HL-60/S4 treated with retinoic acid at 250 ng/mL for 4 days and 3 days (cell line): ENCODE results near the gene EFNA2.

Experiments
- in situ Hi-C: fragments of 300-500 bp; cut with MboI; formaldehyde crosslinking; loops from 2 replicates; pipeline ENCODE4 v1.7.0; 2022; ENCODE audit warnings: low sequenced_read_pairs

Gene EFNA2

DNA sequence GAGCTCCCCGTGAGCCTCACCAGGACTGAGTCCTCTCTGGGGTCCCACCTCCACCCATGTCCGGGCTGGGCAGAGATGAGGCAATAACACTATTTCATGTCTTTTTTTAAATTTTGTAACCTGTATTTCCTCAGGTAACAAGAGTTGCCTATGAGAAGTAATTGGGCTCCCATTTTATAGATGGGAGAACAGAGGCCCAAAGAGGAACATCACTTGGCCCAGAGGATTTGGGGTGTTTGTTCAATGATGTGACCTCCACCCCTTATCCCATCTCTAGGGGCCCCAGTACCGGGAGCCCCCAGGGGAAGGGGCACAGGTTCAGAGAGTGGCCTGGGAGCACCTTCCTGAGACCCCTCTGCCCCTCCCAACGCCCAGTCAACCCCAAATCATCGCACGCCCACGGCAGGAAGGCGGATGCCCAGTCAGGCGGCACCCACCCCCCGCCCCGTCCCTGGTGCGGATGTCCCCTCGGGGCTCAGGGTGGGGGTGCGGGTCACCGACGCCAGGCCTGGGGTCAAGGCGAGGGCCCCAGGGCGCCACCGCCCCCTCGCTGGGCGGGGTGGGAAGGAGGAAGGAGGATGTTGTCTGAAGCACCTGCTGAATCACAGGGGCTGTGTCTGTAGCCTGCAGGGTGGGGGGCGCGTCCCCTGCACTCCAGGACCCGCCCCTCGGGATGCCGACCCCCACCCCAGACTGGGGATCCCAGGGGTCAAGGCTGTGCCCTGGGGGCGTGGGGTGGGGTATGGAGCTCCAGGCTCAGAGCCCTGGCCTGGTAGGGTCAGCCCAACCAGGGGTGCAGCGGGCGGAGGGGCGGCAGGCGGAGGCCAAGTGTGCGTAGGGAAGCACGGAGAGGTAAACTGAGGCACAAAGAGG lies 25.6 kb upstream of the EFNA2 start:
- in situ Hi-C loops, result no loop called here

DNA sequence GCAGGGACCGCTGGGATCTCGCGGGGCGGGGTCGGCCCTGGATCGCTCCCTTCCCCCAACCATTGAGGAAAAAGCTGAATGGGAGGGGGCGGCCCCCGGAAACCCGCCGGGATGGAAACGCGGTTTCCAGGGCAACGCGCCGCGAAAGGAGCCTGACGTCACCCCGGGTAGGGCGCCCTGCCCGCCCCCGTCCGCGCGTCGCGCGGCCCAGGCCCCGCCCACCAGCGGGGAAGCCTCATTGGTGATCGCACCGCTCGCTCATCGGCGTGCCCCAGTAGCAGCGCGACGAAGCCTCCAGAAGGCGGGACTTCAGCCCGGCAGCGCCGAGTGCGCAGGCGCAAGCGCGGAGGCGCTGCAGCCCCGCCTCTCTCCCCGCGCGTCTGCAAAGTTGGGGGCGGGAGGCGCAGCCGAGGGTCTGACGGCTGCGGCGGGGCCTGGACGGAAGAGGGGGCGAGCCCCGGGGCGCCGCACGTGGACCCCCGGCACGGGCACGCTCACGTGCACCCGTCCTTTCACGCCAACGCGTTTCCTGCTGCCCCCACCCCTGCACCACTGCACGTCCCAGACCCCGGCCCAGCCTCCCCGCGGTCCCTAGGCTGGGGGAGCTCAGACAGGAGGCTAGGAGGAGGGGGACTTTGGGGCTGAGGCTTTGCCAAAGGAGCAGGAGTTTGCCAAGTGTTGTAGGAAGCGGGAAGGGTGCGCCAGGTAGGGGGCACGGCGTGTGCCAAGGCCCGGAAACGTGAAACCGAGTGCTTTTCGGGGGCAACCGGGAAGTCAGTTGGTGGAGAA lies 24.7 kb upstream of the EFNA2 start:
- in situ Hi-C loops, result no loop called here

DNA sequence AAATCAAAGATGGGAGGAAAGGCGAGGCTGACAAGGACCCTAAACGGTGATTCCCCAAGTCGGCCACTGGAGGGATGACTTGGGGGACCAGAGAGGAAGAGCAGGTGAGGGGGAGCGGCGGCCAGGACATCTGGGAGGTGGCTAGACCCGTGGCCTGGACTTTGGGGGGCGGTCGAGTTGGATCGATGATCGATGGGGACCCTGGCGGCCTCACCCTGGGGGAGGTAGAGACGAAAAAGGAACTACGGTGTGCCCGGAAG lies 24.2 kb upstream of the EFNA2 start:
- in situ Hi-C loops, result no loop called here

DNA sequence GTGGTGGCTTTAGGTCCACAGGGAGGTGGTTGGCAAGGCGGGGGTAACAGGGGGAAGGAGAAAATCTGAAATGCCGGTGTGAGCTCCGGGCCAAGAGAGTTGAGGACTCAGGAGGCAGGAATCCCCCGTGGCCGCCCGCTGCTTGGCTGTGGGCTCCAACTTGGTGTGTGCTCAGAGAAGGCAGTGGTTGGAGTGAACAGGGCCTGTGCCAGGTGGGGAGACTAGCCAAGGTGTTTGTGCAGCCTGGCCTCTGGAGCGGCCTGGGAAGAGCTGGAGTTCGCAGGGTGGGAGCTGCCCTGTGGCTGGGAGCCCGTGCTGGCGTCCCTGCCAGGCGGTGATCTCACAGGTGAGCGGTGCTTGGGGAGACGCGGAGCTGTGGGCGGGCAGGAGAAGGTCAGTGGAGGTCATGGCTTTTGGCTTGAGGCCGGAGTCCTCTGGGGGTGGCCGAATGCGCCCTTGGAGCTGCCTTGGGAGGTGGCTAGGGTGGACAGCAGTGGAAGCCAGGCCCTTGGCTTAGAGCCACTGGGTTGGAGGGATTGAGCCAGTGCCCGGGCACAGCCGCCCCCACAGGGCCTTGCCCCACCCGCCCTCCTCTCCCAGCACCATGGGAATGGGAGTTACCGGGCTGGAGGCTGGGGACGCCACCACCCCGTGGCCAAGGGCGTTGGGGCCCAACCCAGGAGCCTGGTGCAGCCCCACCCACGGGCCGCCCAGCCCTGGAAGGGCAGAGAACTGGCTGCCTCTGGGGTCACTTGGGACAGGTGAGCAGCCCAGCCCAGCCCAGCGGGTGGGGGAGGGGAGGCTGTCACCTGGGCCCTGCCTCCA lies 23.7 kb upstream of the EFNA2 start:
- in situ Hi-C loops, result no loop called here

DNA sequence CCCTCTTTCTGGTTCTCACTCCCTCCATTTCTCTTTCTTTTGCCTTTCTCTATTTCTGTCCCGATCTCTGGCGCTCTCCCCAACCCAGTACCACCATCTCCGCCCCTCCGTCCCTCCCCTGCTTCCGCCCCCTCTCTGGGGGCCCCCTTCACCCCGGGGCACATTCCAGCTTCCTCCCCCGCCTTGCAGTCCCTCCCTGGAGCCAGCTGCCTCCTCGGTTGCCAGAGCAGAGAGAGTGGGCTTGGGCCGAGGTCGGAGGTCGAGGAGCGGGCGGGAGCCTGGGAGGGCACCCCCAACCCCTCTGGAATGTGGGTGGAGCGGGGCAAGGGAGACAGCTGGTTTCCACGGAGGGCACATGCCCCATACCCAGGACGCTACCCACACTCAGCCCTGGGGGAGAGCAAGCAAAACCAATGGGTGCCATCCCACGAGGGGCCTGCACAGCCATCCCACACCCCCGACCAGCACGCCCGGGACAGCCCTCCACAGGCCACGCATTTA lies 23.0 kb upstream of the EFNA2 start:
- in situ Hi-C loops, result no loop called here

DNA sequence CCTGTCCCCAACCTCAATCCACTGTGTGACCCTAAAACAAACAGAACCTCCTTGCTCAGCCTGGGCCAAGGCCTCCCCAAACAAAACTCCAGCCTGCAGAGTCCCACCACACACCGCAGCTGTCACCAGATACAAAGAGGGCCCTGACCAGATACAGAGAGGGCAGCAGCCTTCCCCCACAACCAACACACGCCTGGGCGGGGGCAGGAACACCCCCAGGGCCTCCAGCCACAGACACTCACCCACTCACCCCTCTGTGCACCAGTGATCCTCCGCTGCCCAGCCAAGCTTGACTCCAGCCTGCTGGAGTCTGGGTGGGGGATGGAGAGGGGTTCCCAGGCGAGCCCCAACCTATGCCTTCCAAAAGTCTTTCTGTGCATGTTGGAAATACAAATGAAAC lies 22.5 kb upstream of the EFNA2 start:
- in situ Hi-C loops, result no loop called here

DNA sequence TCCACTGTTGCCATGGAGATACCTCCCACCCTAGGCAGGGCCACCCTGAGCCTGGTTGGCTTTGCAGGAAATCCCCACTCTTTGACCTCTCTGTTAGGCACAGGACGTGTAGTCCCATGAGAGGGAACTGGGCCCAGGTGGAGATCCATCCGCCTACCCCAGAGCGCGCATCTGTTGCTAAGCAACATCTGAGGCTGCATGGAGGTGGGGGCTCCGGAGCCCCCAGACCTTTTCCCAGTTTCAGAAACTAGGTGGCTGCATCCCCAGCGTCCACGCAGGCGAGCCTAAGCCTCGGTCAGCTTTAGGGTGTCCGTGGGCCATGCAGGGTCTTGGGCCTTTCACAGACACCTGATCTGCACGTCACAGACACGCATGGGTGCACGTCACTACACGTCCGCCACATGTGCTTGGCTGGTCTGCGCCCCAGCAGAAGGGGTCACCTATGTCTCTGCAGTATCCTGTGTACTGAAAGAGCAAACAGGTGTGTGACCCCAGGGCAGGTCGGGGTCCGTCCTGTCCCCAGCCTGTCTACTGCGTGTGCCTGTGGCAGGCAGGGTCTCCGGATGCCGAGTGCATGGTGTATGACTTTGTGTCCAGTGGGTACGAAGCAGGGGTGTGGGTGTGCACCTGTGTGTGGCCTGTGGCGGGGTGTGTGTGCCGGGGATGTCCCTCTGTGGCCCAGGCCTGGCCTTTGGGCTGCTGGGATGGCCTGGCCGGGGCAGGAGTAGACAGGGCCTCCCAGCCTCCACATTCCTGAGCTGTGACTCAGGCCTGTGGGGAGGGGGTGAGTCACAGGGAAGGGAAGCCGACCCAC lies 20.7 kb upstream of the EFNA2 start:
- in situ Hi-C loops, result no loop called here

DNA sequence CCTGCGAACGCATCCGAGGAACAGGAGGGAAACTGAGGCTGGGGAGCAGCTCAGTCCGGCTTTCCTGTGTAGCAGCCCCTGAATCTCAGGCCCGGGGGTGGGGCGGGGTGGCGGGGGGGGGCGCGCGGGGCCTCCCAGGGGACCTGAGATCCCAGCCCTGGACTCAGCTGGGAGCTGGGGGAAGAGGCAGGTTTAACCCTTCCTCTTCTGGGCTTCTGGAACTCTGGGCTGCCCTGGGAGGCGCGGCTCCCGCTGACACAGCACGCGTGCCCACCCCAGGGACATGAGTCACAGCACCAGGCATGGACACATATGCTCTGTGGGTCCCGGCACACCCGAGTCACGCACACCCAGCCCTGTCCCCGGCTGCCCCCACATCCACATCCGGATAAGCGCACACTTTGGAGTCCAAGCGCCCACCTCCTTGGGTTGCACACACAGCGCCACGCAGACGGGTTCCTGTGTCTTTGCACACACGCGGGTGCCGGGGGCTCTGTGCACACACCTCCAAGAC lies 20.0 kb upstream of the EFNA2 start:
- in situ Hi-C loops, result no loop called here

DNA sequence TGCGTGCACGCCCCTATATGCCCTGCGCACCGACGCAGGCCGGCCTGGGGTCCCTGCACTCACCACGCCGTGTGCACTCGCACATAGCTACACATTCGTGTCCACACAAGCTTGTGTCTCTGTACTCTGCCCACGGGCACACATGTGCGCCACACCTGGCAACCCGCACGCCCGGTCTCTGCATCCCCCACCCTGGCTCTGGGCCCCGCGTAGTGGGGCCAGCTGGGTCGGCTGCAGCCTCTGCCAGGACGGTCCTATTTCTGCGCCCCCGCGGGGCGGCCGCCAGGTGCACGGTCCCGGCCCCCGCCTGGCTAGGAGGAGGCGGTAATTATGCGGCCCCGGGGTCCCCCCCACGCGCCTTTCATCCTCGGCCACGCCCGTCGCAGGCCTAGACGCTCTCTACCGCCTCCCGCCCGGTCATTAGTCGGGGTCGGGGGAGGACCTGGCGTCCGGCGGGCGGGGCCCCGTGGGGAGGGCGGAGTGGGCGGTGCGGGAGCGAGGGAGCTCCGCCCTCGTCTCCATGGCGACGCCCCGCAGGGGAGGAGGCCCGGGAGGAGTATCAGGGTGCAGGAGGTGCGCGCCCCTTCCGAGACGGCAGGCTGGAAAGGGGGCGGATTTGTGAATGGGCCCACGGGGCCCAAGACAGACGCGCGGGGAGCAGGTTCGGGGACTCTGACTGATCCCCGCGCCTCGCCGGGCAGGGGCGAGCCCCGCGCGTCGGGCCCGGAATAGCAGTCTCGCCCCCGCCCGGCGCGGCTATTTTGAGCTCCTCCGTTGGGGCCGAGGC lies 19.4 kb upstream of the EFNA2 start:
- in situ Hi-C loops, result no loop called here

DNA sequence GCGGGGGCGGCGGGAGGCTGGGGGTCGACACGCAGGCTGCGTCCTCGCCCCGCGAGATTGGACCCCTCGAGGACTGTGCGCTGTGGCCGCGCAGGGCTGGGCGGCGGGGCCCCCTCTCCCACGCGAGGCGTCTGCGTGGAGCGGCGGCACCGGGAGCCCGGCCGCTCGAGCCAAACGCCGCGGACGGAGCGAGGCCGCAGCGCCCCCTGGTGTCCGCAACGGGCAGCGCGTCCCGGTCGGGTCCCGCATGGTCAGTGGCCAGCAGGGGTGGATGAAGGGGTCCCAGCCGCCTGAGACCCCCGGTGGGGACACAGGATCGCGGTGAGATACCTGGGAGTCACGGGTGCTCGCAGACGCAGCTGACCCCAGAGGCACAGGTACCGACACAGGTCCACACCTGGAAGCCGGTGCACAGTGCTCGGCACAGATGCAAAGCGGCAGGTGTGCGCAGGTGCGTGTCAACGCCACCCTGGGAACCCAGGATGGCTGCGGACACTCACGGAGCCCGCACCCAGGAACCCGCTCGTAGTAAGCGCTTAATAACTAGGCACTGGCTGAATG lies 18.7 kb upstream of the EFNA2 start:
- in situ Hi-C loops, result no loop called here

DNA sequence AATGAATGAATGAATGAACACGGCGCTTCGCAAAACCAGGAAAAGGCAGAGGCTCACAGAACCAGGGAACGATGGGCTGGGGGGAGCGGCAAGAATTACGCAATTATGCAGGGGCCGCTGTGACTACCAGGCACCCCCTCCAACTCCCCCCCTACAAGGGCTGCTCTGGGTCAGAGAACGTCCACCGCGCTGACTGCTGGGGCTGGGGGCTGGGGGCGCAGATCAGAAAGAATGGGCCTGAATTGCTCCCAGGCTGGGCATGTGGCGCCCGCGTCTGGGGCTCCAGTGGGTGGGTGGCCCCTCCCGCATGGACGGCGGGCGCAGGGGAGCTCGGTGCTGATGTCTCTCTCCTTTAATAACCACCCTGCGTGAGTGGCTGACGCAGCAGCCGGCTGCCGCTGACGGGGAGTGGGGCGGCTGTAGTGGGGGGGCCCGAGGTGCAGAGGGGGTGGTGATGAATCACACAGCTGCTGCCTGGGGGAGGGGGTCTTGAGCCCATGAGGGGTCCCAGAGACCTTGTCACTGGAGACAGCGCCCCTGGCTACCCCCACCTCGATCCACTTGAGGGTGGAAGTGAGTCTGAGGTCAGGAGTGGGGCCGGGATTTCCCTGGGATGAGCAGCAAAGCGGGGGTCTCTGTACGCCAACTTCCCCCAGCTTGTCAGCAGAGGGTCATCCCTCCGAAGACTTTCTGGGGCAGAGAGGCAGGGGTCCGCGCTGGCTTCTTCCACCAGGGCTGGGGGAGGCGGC lies 18.0 kb upstream of the EFNA2 start:
- in situ Hi-C loops, result no loop called here

DNA sequence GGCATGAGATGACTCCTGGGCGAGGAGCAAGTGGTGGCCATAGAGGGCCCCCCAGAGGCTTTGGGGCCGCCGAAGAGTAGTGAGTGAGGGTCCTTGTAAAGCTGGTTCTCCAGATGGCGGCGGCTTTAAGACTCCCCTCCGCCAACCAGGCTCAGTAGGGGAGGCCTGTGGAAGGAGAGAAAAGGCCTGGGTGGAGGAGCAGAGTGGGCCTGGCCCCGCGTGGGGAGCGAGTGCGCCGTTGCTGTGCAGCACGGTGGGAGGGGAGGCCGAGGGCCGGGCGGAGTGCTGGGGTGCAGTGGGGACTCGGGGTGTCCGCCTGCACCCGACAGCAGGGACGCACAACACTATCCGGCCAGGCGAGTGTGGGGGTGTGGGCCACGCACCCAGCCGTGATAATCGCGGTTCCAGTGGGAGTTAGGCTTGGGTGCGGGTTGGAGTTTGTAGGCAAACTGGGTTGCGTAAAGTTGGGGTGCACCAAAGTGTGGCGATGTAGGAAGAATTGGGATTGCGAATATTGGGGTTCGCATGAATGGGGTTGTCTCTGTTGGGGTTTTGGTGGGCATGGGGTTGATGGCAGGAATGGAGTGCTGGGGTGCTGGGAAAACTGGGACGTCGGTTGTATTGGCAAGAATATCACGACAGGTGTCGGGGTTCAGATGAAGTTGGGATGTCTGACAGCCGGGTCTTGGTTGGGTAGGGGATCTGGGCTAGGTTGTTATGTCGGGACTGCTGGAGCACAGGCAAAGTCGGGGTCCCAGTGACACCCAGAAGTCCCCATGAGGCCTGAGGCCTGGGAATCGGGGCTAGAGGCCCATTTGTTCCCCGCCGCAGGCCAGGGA lies 17.2 kb upstream of the EFNA2 start:
- in situ Hi-C loops, result no loop called here

DNA sequence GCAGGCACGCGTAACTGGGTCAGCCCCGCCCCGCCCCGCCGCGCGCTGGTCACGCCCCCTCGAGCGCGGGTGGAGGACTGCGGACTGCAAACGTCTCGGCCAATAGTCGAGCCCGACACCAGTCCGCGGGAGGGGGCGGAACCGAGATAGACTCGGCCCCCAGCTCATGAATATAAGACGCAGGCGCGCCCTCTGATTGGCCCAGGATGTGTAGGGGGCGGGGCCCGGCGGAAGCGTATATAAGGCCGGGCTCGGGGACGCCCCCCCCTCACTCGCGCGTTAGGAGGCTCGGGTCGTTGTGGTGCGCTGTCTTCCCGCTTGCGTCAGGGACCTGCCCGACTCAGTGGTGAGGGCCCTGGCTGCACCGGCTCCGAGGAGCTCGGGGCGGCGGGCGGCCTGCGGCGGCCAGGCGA lies 16.6 kb upstream of the EFNA2 start, which contains the start of gene CIRBP:
TSS of gene CIRBP (plus strand) at position 268 of the 413 bp plus-strand sequence. CDS start 1,602 bp downstream, outside the sequence.
- in situ Hi-C loops, result no loop called here

DNA sequence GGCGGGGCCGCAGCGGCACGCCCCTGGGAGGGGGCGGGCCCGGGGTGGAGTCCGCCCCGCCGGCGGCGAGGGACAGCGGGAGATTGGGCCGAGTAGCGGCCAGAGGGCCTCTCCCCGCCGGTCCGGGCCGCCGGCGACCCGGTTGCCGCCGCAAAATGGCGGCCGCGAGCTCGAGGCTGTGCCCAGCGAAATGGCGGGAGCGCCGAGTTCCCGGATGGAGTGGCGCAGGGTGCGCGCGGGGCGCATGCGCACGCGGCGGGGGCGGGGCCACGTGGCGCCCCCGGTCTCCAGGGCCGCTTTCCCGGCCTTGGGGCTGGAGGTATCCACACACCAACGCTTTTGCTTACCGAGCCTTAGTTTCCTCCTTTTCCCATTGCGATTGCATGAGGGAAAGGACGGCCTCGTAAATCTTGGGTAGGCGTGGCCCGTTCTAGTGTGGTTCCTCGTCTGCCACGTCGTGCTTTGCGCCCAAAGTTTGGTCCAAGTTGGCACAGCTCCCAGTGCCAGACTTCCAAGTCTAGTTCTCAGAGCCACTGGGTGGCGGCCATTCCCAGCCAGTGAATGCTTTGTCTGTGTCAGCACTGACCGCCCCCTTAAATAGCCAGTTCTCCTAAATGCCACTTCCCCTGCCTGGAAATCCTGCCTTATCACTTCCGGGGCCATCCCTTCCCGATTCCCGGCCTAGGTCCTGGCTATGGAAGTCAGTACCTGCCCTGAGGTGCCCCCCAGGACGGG lies 16.0 kb upstream of the EFNA2 start:
- in situ Hi-C loops, result loop anchor here (10.0 kb wide), 1 partner anchor 105 kb away; no protein-coding TSS in a partner anchor

DNA sequence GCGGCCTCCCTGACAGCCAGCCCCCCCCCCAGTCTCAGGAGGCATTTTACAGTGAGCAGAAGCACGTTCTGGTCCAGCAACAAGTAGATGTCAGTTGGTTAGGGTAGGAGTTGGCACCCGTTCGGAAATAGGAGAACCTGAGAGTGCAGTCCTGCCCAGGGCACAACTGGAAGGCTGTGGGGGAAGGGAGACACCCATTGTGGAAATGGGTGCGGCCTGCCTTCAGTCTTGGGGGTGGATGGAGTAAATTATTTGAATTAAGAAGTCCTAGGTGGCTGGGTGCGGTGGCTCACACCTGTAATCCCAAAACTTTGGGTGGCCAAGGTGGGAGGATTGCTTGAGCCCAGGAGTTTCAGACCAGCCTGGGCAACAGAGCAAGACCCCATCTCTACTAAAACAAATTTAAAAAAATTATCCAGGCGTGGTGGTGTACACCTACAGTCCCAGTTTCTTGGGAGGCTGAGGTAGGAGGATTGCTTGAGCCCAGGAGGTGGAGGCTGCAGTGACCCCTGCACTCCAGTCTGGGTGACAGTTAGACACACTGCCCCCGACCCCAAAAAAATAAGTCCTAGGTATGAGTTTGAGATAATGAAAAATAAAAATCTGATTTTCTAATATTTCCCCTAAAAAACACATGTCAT lies 15.3 kb upstream of the EFNA2 start:
- in situ Hi-C loops, result loop anchor here (10.0 kb wide), 1 partner anchor 104 kb away; no protein-coding TSS in a partner anchor
